Measurements from ENCODE around the gene FDPS. TPM values are rescaled to one million over a fixed set of nuclear protein-coding genes. Genes with fewer than 3 reads are reported as not detected.

The FDPS gene
- polyA plus RNA-seq, 1 experiment = 126 TPM

DNA sequence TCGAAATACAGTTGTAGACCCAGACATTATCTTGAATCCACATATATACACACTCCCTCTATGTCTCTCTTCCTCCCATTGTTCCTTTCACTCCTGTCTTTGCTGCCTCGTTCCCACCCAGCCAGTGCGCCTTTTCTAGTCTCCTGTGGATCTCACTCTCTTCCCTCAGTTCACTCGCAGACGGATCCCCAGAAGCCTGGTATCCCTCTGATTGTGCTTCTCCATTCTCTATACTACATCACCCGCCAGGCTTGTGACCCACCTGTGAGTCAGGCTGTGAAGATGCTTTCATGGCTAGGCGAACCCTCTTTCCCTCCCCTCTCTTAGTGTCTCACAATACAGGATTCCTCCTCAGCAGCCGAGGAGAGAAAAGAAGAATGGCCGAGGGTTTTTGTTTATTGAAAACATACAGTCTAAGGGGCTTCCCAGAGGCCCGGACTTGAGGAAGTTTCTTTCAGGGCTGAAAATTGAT lies 29.9 kb upstream of the FDPS start:
- H3K4me3 ChIP-seq (ENCODE audit: low read depth, low read length) = no peak overlapping the region
- H3K27me3 ChIP-seq (ENCODE audit: control insufficient read depth, insufficient read depth, low read length) = no peaks in the 10 kb centered on the region
- H3K36me3 ChIP-seq (ENCODE audit: control insufficient read depth, insufficient read depth, low read length) = no peaks in the 10 kb centered on the region; the same call in 1 of the 2 replicates
- no peak for TF ChIP-seq CTCF (IDR thresholded peaks at IDR 0.05; ENCODE audit: insufficient read depth, low read depth, low read length)
- ChIA-PET POLR2A (no interaction called here), CTCF (interaction anchor here (1.0 to 2.6 kb wide), 7 partner anchors 19 to 369 kb away, joined by 3 to 12 read pairs (median 8); no protein-coding TSS in a partner anchor)
- no peak for DNase-seq (ENCODE audit: low read depth)

GRCh38 chr1:155279268-155279667 lies 29.4 kb upstream of the FDPS start:
- POLR2A ChIA-PET = no interaction called here
- CTCF ChIA-PET = interaction anchor here (0.6 to 2.6 kb wide), 7 partner anchors 18 to 369 kb away, joined by 3 to 9 read pairs (median 5); no protein-coding TSS in a partner anchor
- Histone ChIP-seq H3K4me3 (ENCODE audit: low read depth, low read length) (no peak overlapping the region), H3K27me3 (ENCODE audit: control insufficient read depth, insufficient read depth, low read length) (no peaks in the 10 kb centered on the region), H3K36me3 (ENCODE audit: control insufficient read depth, insufficient read depth, low read length) (no peaks in the 10 kb centered on the region; the same call in 1 of the 2 replicates)
- no peak for DNase-seq (ENCODE audit: low read depth)
- no peak for TF ChIP-seq CTCF (IDR thresholded peaks at IDR 0.05; ENCODE audit: insufficient read depth, low read depth, low read length)

- ChIA-PET POLR2A (no interaction called here), CTCF (interaction anchor here (0.8 to 1.0 kb wide), 2 partner anchors 25 to 40 kb away, joined by 3 read pairs; no protein-coding TSS in a partner anchor)
- Histone ChIP-seq H3K27me3 (ENCODE audit: control insufficient read depth, insufficient read depth, low read length) (no peaks in the 10 kb centered on the region), H3K4me3 (ENCODE audit: low read depth, low read length) (no peak overlapping the region), H3K36me3 (ENCODE audit: control insufficient read depth, insufficient read depth, low read length) (no peaks in the 10 kb centered on the region; the same call in 1 of the 2 replicates)
- no peak for TF ChIP-seq CTCF (IDR thresholded peaks at IDR 0.05; ENCODE audit: insufficient read depth, low read depth, low read length)
- no peak for DNase-seq (ENCODE audit: low read depth)
Measured at GRCh38 chr1:155282488-155283091, 26.1 kb upstream of the FDPS start.

DNA sequence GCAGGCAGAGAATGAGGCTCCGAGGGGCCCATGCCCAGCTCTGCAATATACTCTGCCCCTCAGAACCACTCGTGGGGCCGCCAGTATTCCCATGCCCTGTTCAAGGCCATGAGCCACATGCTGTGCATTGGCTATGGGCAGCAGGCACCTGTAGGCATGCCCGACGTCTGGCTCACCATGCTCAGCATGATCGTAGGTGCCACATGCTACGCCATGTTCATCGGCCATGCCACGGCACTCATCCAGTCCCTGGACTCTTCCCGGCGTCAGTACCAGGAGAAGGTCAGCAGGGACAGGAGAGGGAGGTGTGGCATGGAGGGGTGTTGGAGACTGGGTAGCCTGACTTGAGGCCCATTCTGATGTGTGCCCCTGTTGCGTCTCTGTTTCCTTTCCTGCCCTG lies 24.2 kb upstream of the FDPS start:
- no peak for TF ChIP-seq CTCF (IDR thresholded peaks at IDR 0.05; ENCODE audit: insufficient read depth, low read depth, low read length)
- ChIA-PET POLR2A (no interaction called here), CTCF (no interaction called here)
- H3K36me3 ChIP-seq (ENCODE audit: control insufficient read depth, insufficient read depth, low read length) = no peaks in the 10 kb centered on the region; the same call in 1 of the 2 replicates
- H3K27me3 ChIP-seq (ENCODE audit: control insufficient read depth, insufficient read depth, low read length) = no peaks in the 10 kb centered on the region
- H3K4me3 ChIP-seq (ENCODE audit: low read depth, low read length) = no peak overlapping the region
- DNase-seq (ENCODE audit: low read depth) = no peak

- CTCF ChIA-PET = interaction anchor here (0.6 kb wide), 1 partner anchor 1125 kb away, joined by 3 read pairs; no protein-coding TSS in a partner anchor
Measured at GRCh38 chr1:155285063-155285462, 23.6 kb upstream of the FDPS start.

More at GRCh38 chr1:155285063-155285462, 23.6 kb upstream of the FDPS start:
- no peak for TF ChIP-seq CTCF (IDR thresholded peaks at IDR 0.05; ENCODE audit: insufficient read depth, low read depth, low read length)
- POLR2A ChIA-PET = no interaction called here
- Histone ChIP-seq H3K36me3 (ENCODE audit: control insufficient read depth, insufficient read depth, low read length) (no peaks in the 10 kb centered on the region; the same call in 1 of the 2 replicates), H3K4me3 (ENCODE audit: low read depth, low read length) (no peak overlapping the region), H3K27me3 (ENCODE audit: control insufficient read depth, insufficient read depth, low read length) (no peaks in the 10 kb centered on the region)
- DNase-seq (ENCODE audit: low read depth) = no peak

Measured in BJ (cell line).